IMR-90 (cell line): ENCODE data around the gene HOXD10. TPM values are rescaled to one million over a fixed set of nuclear protein-coding genes. Genes with fewer than 3 reads are reported as not detected.

Experiments used
- ATAC-seq: fragments of 200-7000 bp; cut with Tn5 transposase; 2 replicates; pipeline ENCODE4 v1.9.1; 2020; ENCODE audit warnings: low read depth, mild to moderate bottlenecking, moderate library complexity
- BruUV-seq: library from RNA; stranded (reverse); fragments of 400-500 nt; replicated peaks from 2 replicates; lab custom pipeline; 2021; lab: Mats Ljungman, UMichigan
- CTCF ChIA-PET: fragments of 300-600 bp; formaldehyde crosslinking; extraction: SDS; loops from one replicate; lab custom pipeline; 2021; ENCODE audit warnings: antibody characterized with exemption; lab: Yijun Ruan, JAX
- POLR2A ChIA-PET: fragments of 300-600 bp; sonication (Branson Sonifier 250); formaldehyde crosslinking; loops from one replicate; lab custom pipeline; 2022; ENCODE audit warnings: antibody characterized with exemption; ENCODE audit not compliant: unreplicated experiment; lab: Charles Lee
- DNase-seq: peaks from one replicate; pipeline ENCODE4 v3.0.0; 2013
- H2AFZ ChIP-seq: replicated peaks from 2 replicates; pipeline ENCODE3; 2013; ENCODE audit warnings: low read length, mild to moderate bottlenecking; ENCODE audit not compliant: poor library complexity
- H2AK5ac ChIP-seq: 2 replicates; pipeline ENCODE4 v1.6.1; 2013; ENCODE audit warnings: low read depth, low read length, inconsistent platforms
- H2AK9ac ChIP-seq: replicated peaks from 2 replicates; pipeline ENCODE3; 2013; ENCODE audit warnings: mild to moderate bottlenecking, low read depth, low read length, moderate library complexity; ENCODE audit not compliant: poor library complexity
- H2BK120ac ChIP-seq: 2 replicates; pipeline ENCODE4 v1.6.1; 2013; ENCODE audit warnings: low read depth, low read length, inconsistent platforms
- H2BK15ac ChIP-seq: 3 replicates; pipeline ENCODE4 v1.6.1; 2013; ENCODE audit warnings: low read depth, low read length, inconsistent platforms
- H2BK20ac ChIP-seq: 2 replicates; pipeline ENCODE4 v1.6.1; 2013; ENCODE audit warnings: low read depth, mild to moderate bottlenecking, inconsistent platforms, low read length, moderate library complexity
- H2BK5ac ChIP-seq: 2 replicates; pipeline ENCODE4 v1.6.1; 2013; ENCODE audit warnings: mild to moderate bottlenecking, low read depth, low read length, inconsistent platforms; ENCODE audit not compliant: poor library complexity, severe bottlenecking
- H3K14ac ChIP-seq: replicated peaks from 2 replicates; pipeline ENCODE4 v1.6.1; 2013; ENCODE audit warnings: low read depth, low read length, inconsistent platforms
- H3K18ac ChIP-seq: 2 replicates; pipeline ENCODE4 v1.6.1; 2013; ENCODE audit warnings: low read depth, low read length, control low read depth
- H3K23ac ChIP-seq: 2 replicates; pipeline ENCODE4 v1.6.1; 2013; ENCODE audit warnings: low read depth, low read length, inconsistent platforms
- H3K27ac ChIP-seq: 2 replicates; pipeline ENCODE4 v1.5.1; 2013; ENCODE audit warnings: mild to moderate bottlenecking, control low read depth, low read length; ENCODE audit not compliant: insufficient read depth
- H3K27me3 ChIP-seq: 2 replicates; pipeline ENCODE4 v1.6.1; 2013; ENCODE audit warnings: low read length; ENCODE audit not compliant: control insufficient read depth, insufficient read depth
- H3K36me3 ChIP-seq: 2 replicates; pipeline ENCODE4 v1.6.1; 2013; ENCODE audit warnings: low read length, mixed read lengths; ENCODE audit not compliant: control insufficient read depth, insufficient read depth
- H3K4ac ChIP-seq: 2 replicates; pipeline ENCODE4 v1.6.1; 2013; ENCODE audit warnings: low read depth, low read length, inconsistent platforms
- H3K4me1 ChIP-seq: 2 replicates; pipeline ENCODE4 v1.6.1; 2013; ENCODE audit warnings: low read length, mixed read lengths; ENCODE audit not compliant: control insufficient read depth, insufficient read depth
- H3K4me2 ChIP-seq: 2 replicates; pipeline ENCODE4 v1.6.1; 2013; ENCODE audit warnings: low read depth, mild to moderate bottlenecking, control low read depth, low read length, moderate library complexity
- H3K4me3 ChIP-seq: 2 replicates; pipeline ENCODE4 v1.5.1; 2013; ENCODE audit warnings: low read depth, mild to moderate bottlenecking, control low read depth, low read length, moderate library complexity; ENCODE audit not compliant: insufficient read depth
- H3K56ac ChIP-seq: 2 replicates; pipeline ENCODE4 v1.6.1; 2013; ENCODE audit warnings: low read length, inconsistent platforms; ENCODE audit not compliant: insufficient read depth; ENCODE audit errors: extremely low read depth
- H3K79me1 ChIP-seq, 2 experiments: 2 replicates each; pipeline ENCODE4 v1.6.1; 2013; ENCODE audit warnings: low read length in 2 of 2, inconsistent platforms in 1 of 2, low read depth in 1 of 2
- H3K9ac ChIP-seq: 2 replicates; pipeline ENCODE4 v1.6.1; 2013; ENCODE audit warnings: low read depth, low read length, control low read depth
- H3K9me1 ChIP-seq: 2 replicates; pipeline ENCODE4 v1.6.1; 2013; ENCODE audit warnings: low read length, inconsistent platforms; ENCODE audit not compliant: insufficient read depth
- H3K9me3 ChIP-seq: 2 replicates; pipeline ENCODE4 v1.6.1; 2013; ENCODE audit warnings: low read length; ENCODE audit not compliant: control insufficient read depth, insufficient read depth
- H4K20me1 ChIP-seq: 2 replicates; pipeline ENCODE4 v1.6.1; 2013; ENCODE audit warnings: low read length, inconsistent platforms; ENCODE audit not compliant: insufficient read depth
- H4K5ac ChIP-seq: 2 replicates; pipeline ENCODE4 v1.6.1; 2013; ENCODE audit warnings: mild to moderate bottlenecking, low read depth, low read length, control low read depth
- H4K8ac ChIP-seq, 2 experiments: 2 replicates each; pipeline ENCODE4 v1.6.1; 2013; ENCODE audit warnings: low read depth in 2 of 2, low read length in 2 of 2, control low read depth in 1 of 2, inconsistent platforms in 1 of 2
- H4K91ac ChIP-seq: 2 replicates; pipeline ENCODE4 v1.6.1; 2013; ENCODE audit warnings: low read depth, low read length, inconsistent platforms; ENCODE audit not compliant: insufficient read depth
- MXI1 ChIP-seq: IDR thresholded peaks from 2 replicates; pipeline ENCODE4 v1.6.1; 2012; ENCODE audit warnings: low read depth, mild to moderate bottlenecking, low read length, moderate library complexity, borderline replicate concordance
- POLR2A ChIP-seq: IDR thresholded peaks from 2 replicates; pipeline ENCODE4 v1.6.1; 2012; ENCODE audit warnings: mild to moderate bottlenecking, low read depth, low read length
- RAD21 ChIP-seq: IDR thresholded peaks from 2 replicates; pipeline ENCODE4 v1.6.1; 2012; ENCODE audit warnings: low read length, improper control_type of control experiment
- RCOR1 ChIP-seq: IDR thresholded peaks from 2 replicates; pipeline ENCODE4 v1.6.1; 2012; ENCODE audit warnings: mild to moderate bottlenecking, low read length, improper control_type of control experiment; ENCODE audit not compliant: insufficient replicate concordance
- SMC3 ChIP-seq: fragments of 150-350 bp; IDR thresholded peaks from 2 replicates; pipeline ENCODE4 v1.6.1; 2016; ENCODE audit warnings: low read depth, mild to moderate bottlenecking, antibody characterized with exemption, low read length, moderate library complexity
- USF2 ChIP-seq: fragments of 150-350 bp; IDR thresholded peaks from 2 replicates; pipeline ENCODE4 v1.6.1; 2017; ENCODE audit warnings: mild to moderate bottlenecking, antibody characterized with exemption, low read length, low read depth
- WGBS, 2 experiments: methylation state at CpG; one replicate each; pipeline versions ENCODE4 v1.1.5 to v1.1.7; 2013; ENCODE audit warnings: missing lambda C conversion rate in 2 of 2; ENCODE audit not compliant: insufficient read length in 1 of 2; ENCODE audit errors: extremely low coverage in 2 of 2; 5-methylcytosine and 5-hydroxymethylcytosine counted together
- dilution Hi-C: fragments of 300-500 bp; cut with HindIII; formaldehyde crosslinking; loops from one replicate; pipeline ENCODE4 v1.14.3; 2018; ENCODE audit warnings: low sequenced_read_pairs; ENCODE audit not compliant: unreplicated experiment
- in situ Hi-C: fragments of 300-500 bp; cut with MboI; formaldehyde crosslinking; loops from 3 replicates; pipeline ENCODE4 v1.14.3; 2019; ENCODE audit warnings: low sequenced_read_pairs, inconsistent platforms, mixed read lengths
- intact Hi-C: fragments of 100-400 bp; cut with micrococcal nuclease; formaldehyde crosslinking; loops from 2 replicates; pipeline ENCODE4 v1.10.0; 2022
- polyA plus RNA-seq, 3 experiments: library from polyadenylated mRNA; depleted of rRNA; stranded (reverse); fragments of >200 nt; gene quantifications; 2 replicates each; pipeline ENCODE4 v1.2.3, GENCODE V29; 2012; ENCODE audit warnings: low replicate concordance in 1 of 3
- total RNA-seq: library from RNA; depleted of rRNA; stranded (reverse); fragments of >200 nt; gene quantifications from 2 replicates; pipeline ENCODE4 v1.2.3, GENCODE V29; 2012
- TF ChIP-seq, protein P1 (sequence below): conservative IDR thresholded peaks from 2 replicates; pipeline ENCODE4 v1.5.1; 2012; ENCODE audit warnings: mild to moderate bottlenecking, low read depth, low read length, improper control_type of control experiment

HOXD10 gene
- total and polyA plus RNA-seq, 2 of the 4 experiments (the other 2 are of a cell fraction), result not detected

GRCh38 chr2:176076063-176076462, 40.5 kb upstream of the HOXD10 start:
- TF ChIP-seq SMC3 (no peak), RAD21 (no peak), POLR2A (no peak), MXI1 (no peak), RCOR1 (no peak), USF2 (no peak)
- TF ChIP-seq, protein P1, sequence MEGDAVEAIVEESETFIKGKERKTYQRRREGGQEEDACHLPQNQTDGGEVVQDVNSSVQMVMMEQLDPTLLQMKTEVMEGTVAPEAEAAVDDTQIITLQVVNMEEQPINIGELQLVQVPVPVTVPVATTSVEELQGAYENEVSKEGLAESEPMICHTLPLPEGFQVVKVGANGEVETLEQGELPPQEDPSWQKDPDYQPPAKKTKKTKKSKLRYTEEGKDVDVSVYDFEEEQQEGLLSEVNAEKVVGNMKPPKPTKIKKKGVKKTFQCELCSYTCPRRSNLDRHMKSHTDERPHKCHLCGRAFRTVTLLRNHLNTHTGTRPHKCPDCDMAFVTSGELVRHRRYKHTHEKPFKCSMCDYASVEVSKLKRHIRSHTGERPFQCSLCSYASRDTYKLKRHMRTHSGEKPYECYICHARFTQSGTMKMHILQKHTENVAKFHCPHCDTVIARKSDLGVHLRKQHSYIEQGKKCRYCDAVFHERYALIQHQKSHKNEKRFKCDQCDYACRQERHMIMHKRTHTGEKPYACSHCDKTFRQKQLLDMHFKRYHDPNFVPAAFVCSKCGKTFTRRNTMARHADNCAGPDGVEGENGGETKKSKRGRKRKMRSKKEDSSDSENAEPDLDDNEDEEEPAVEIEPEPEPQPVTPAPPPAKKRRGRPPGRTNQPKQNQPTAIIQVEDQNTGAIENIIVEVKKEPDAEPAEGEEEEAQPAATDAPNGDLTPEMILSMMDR, result no peak
- Histone ChIP-seq H3K4me2 (no peak overlapping the region), H2BK120ac (no peak overlapping the region), H3K4me1 (peaks cover 1% of the 10 kb centered on the region), H4K20me1 (peaks cover 3% of the 10 kb centered on the region; the same call in 1 of the 2 replicates), H3K14ac (no peak overlapping the region), H3K27ac (no peak overlapping the region), H2AFZ (no peak overlapping the region), H3K18ac (no peak overlapping the region), H3K23ac (no peak overlapping the region), H2BK5ac (no peak overlapping the region), H2BK15ac (no peak overlapping the region), H3K79me1 (no peaks in the 10 kb centered on the region), H2AK9ac (no peak overlapping the region), H3K4ac (no peak overlapping the region), H4K8ac (no peak overlapping the region), H3K36me3 (no peaks in the 10 kb centered on the region), H2BK20ac (no peak overlapping the region), H3K9me3 (peaks cover 16% of the 10 kb centered on the region; the same call in 1 of the 2 replicates), H4K5ac (no peak overlapping the region), H3K56ac (no peak overlapping the region), H3K9ac (no peak overlapping the region), H3K9me1 (no peaks in the 10 kb centered on the region), H3K4me3 (no peak overlapping the region), H4K91ac (no peak overlapping the region), H3K27me3 (peaks cover 85% of the 10 kb centered on the region), H2AK5ac (no peak overlapping the region)
- BruUV-seq, result no TSS peak
- dilution Hi-C loops, result no loop called here
- ChIA-PET POLR2A (interaction anchor here (0.6 kb wide), 1 partner anchor 370 kb away, joined by 4 read pairs; no protein-coding TSS in a partner anchor), CTCF (no interaction called here)
- 0% methylated on average over 2 of the region's 7 CpGs; no CpG with 5 or more reads in 1 of the 2 experiments for WGBS, 2 experiments
- no peak for DNase-seq
- intact Hi-C loops, result no loop called here
- in situ Hi-C loops, result loop anchor here (25.0 kb wide), 2 partner anchors 1039 to 1339 kb away; no protein-coding TSS in a partner anchor
- no peak for ATAC-seq
